ENCODE results near the gene CCNF. TPM values are rescaled to one million over a fixed set of nuclear protein-coding genes. Genes with fewer than 3 reads are reported as not detected.
"Not testable (repeated sequence)": the region's sequence is repeated elsewhere in the genome, so short reads cannot be mapped to it uniquely, and the experiment has no call there.

The CCNF gene
- total RNA-seq, 2 donors from 2014 or later: 59.6 to 64.5 TPM

- no peak for ATAC-seq (replicated peaks)
- no peak overlapping the region for H3K27ac Mint-ChIP-seq
- H3K4me1 Mint-ChIP-seq: no peaks in the 10 kb centered on the region
- no peak overlapping the region for H3K4me3 Mint-ChIP-seq
- H3K36me3 Mint-ChIP-seq (ENCODE audit: low read depth): no peaks in the 10 kb centered on the region
- no peaks in the 10 kb centered on the region for H3K9me3 Mint-ChIP-seq
- no peaks in the 10 kb centered on the region for H3K27me3 Mint-ChIP-seq
Measured at GRCh38 chr16:2422123-2422867, 7.0 kb upstream of the CCNF start.

- H3K4me3 Mint-ChIP-seq: no peak overlapping the region
- no peaks in the 10 kb centered on the region for H3K4me1 Mint-ChIP-seq
- H3K27me3 Mint-ChIP-seq: no peaks in the 10 kb centered on the region
- H3K27ac Mint-ChIP-seq: no peak overlapping the region
- H3K9me3 Mint-ChIP-seq: no peaks in the 10 kb centered on the region
- no peaks in the 10 kb centered on the region for H3K36me3 Mint-ChIP-seq (ENCODE audit: low read depth)
- no peak for ATAC-seq (replicated peaks)
Measured at GRCh38 chr16:2424061-2425007, 4.9 kb upstream of the CCNF start.

GRCh38 chr16:2425008-2425518 lies 4.2 kb upstream of the CCNF start:
- Mint-ChIP-seq H3K9me3 (no peaks in the 10 kb centered on the region), H3K4me3 (no peak overlapping the region), H3K36me3 (ENCODE audit: low read depth) (peaks cover 4% of the 10 kb centered on the region)

GRCh38 chr16:2425825-2426430 lies 3.3 kb upstream of the CCNF start:
- Mint-ChIP-seq H3K36me3 (ENCODE audit: low read depth) (peaks cover 13% of the 10 kb centered on the region), H3K4me3 (no peak overlapping the region), H3K4me1 (peaks cover 12% of the 10 kb centered on the region), H3K9me3 (no peaks in the 10 kb centered on the region), H3K27me3 (no peaks in the 10 kb centered on the region), H3K27ac (no peak overlapping the region)
- ATAC-seq (replicated peaks): no peak

More at GRCh38 chr16:2425008-2425518, 4.2 kb upstream of the CCNF start:
- H3K27ac Mint-ChIP-seq: no peak overlapping the region
- H3K27me3 Mint-ChIP-seq: no peaks in the 10 kb centered on the region
- ATAC-seq (replicated peaks): no peak
- H3K4me1 Mint-ChIP-seq: peaks cover 3% of the 10 kb centered on the region

- Mint-ChIP-seq H3K4me1 (peaks cover 12% of the 10 kb centered on the region), H3K36me3 (ENCODE audit: low read depth) (peaks cover 19% of the 10 kb centered on the region), H3K9me3 (no peaks in the 10 kb centered on the region), H3K4me3 (peak overlapping the region; percentile 91), H3K27me3 (no peaks in the 10 kb centered on the region), H3K27ac (peak overlapping the region; percentile 78)
- no peak for ATAC-seq (replicated peaks)
Measured at GRCh38 chr16:2426941-2427361, 2.3 kb upstream of the CCNF start.

GRCh38 chr16:2427526-2427925 lies 1.7 kb upstream of the CCNF start:
- Mint-ChIP-seq H3K9me3 (no peaks in the 10 kb centered on the region), H3K27ac (peak overlapping the region; percentile 78)

GRCh38 chr16:2428051-2428783 lies 1.0 kb upstream of the CCNF start:
- H3K4me1 Mint-ChIP-seq: peaks cover 12% of the 10 kb centered on the region
- peak overlapping the region; percentile 78 for H3K27ac Mint-ChIP-seq
- peak overlapping the region; percentile 91 for H3K4me3 Mint-ChIP-seq
- H3K36me3 Mint-ChIP-seq (ENCODE audit: low read depth): peaks cover 28% of the 10 kb centered on the region
- no peaks in the 10 kb centered on the region for H3K27me3 Mint-ChIP-seq
- no peaks in the 10 kb centered on the region for H3K9me3 Mint-ChIP-seq
- peak; percentile 1 for ATAC-seq (replicated peaks)

More at GRCh38 chr16:2427526-2427925, 1.7 kb upstream of the CCNF start:
- peaks cover 12% of the 10 kb centered on the region for H3K4me1 Mint-ChIP-seq
- peaks cover 21% of the 10 kb centered on the region for H3K36me3 Mint-ChIP-seq (ENCODE audit: low read depth)
- ATAC-seq (replicated peaks): no peak
- peak overlapping the region; percentile 91 for H3K4me3 Mint-ChIP-seq
- H3K27me3 Mint-ChIP-seq: no peaks in the 10 kb centered on the region

GRCh38 chr16:2428784-2429033 lies 538 bp upstream of the CCNF start:
- peak; percentile 48 for ATAC-seq (replicated peaks)
- Mint-ChIP-seq H3K36me3 (ENCODE audit: low read depth) (peaks cover 33% of the 10 kb centered on the region), H3K9me3 (no peaks in the 10 kb centered on the region), H3K27me3 (no peaks in the 10 kb centered on the region), H3K4me1 (peaks cover 12% of the 10 kb centered on the region), H3K4me3 (peak overlapping the region; percentile 91), H3K27ac (peak overlapping the region; percentile 78)

GRCh38 chr16:2429771-2430663 lies 770 bp downstream of the CCNF start:
- Mint-ChIP-seq H3K9me3 (no peaks in the 10 kb centered on the region), H3K27me3 (no peaks in the 10 kb centered on the region), H3K4me1 (peaks cover 12% of the 10 kb centered on the region), H3K27ac (peak overlapping the region; percentile 78), H3K36me3 (ENCODE audit: low read depth) (peaks cover 42% of the 10 kb centered on the region), H3K4me3 (peak overlapping the region; percentile 91)
- no peak for ATAC-seq (replicated peaks)

- Mint-ChIP-seq H3K36me3 (ENCODE audit: low read depth) (peaks cover 58% of the 10 kb centered on the region), H3K9me3 (no peaks in the 10 kb centered on the region), H3K27ac (no peak overlapping the region), H3K4me1 (peaks cover 12% of the 10 kb centered on the region), H3K27me3 (no peaks in the 10 kb centered on the region), H3K4me3 (no peak overlapping the region)
- ATAC-seq (replicated peaks): no peak
Measured at GRCh38 chr16:2432286-2432685, 3.0 kb downstream of the CCNF start.

GRCh38 chr16:2432801-2433505 lies 3.7 kb downstream of the CCNF start:
- H3K4me3 Mint-ChIP-seq: no peak overlapping the region
- no peak overlapping the region for H3K27ac Mint-ChIP-seq
- H3K4me1 Mint-ChIP-seq: peaks cover 12% of the 10 kb centered on the region
- H3K36me3 Mint-ChIP-seq (ENCODE audit: low read depth): peaks cover 65% of the 10 kb centered on the region
- H3K27me3 Mint-ChIP-seq: no peaks in the 10 kb centered on the region
- ATAC-seq (replicated peaks): no peak
- no peaks in the 10 kb centered on the region for H3K9me3 Mint-ChIP-seq

- Mint-ChIP-seq H3K36me3 (ENCODE audit: low read depth) (peaks cover 77% of the 10 kb centered on the region), H3K4me1 (peaks cover 11% of the 10 kb centered on the region)
- not testable (repeated sequence) for H3K9me3 Mint-ChIP-seq; ATAC-seq (replicated peaks); H3K4me3 Mint-ChIP-seq; H3K27me3 Mint-ChIP-seq; H3K27ac Mint-ChIP-seq
Measured at GRCh38 chr16:2435236-2435635, 6.0 kb downstream of the CCNF start.

GRCh38 chr16:2436110-2436509 lies 6.9 kb downstream of the CCNF start:
- no peak for ATAC-seq (replicated peaks)
- peaks cover 3% of the 10 kb centered on the region for H3K4me1 Mint-ChIP-seq
- H3K27me3 Mint-ChIP-seq: no peaks in the 10 kb centered on the region
- H3K4me3 Mint-ChIP-seq: no peak overlapping the region
- H3K36me3 Mint-ChIP-seq (ENCODE audit: low read depth): peaks cover 68% of the 10 kb centered on the region
- no peaks in the 10 kb centered on the region for H3K9me3 Mint-ChIP-seq
- H3K27ac Mint-ChIP-seq: no peak overlapping the region

Measured in activated T-helper 17 cell treated with anti-CD3 and anti-CD28 coated beads, Interleukin-2, amount 50 U/mL, for 72 hours (primary cell).